IMR-90 (cell line): Measurements from ENCODE around the gene GPR137. TPM values are rescaled to one million over a fixed set of nuclear protein-coding genes. Genes with fewer than 3 reads are reported as not detected.

Experiments used
- ATAC-seq: fragments of 200-7000 bp; cut with Tn5 transposase; 2 replicates; pipeline ENCODE4 v1.9.1; 2020; ENCODE audit warnings: low read depth, mild to moderate bottlenecking, moderate library complexity
- BruUV-seq: library from RNA; stranded (reverse); fragments of 400-500 nt; replicated peaks from 2 replicates; lab custom pipeline; 2021; lab: Mats Ljungman, UMichigan
- CTCF ChIA-PET: fragments of 300-600 bp; formaldehyde crosslinking; extraction: SDS; loops from one replicate; lab custom pipeline; 2021; ENCODE audit warnings: antibody characterized with exemption; lab: Yijun Ruan, JAX
- POLR2A ChIA-PET: fragments of 300-600 bp; sonication (Branson Sonifier 250); formaldehyde crosslinking; loops from one replicate; lab custom pipeline; 2022; ENCODE audit warnings: antibody characterized with exemption; ENCODE audit not compliant: unreplicated experiment; lab: Charles Lee
- DNase-seq: peaks from one replicate; pipeline ENCODE4 v3.0.0; 2013
- H2AFZ ChIP-seq: replicated peaks from 2 replicates; pipeline ENCODE3; 2013; ENCODE audit warnings: low read length, mild to moderate bottlenecking; ENCODE audit not compliant: poor library complexity
- H2AK5ac ChIP-seq: 2 replicates; pipeline ENCODE4 v1.6.1; 2013; ENCODE audit warnings: low read depth, low read length, inconsistent platforms
- H2AK9ac ChIP-seq: replicated peaks from 2 replicates; pipeline ENCODE3; 2013; ENCODE audit warnings: mild to moderate bottlenecking, low read depth, low read length, moderate library complexity; ENCODE audit not compliant: poor library complexity
- H2BK120ac ChIP-seq: 2 replicates; pipeline ENCODE4 v1.6.1; 2013; ENCODE audit warnings: low read depth, low read length, inconsistent platforms
- H2BK15ac ChIP-seq: 3 replicates; pipeline ENCODE4 v1.6.1; 2013; ENCODE audit warnings: low read depth, low read length, inconsistent platforms
- H2BK20ac ChIP-seq: 2 replicates; pipeline ENCODE4 v1.6.1; 2013; ENCODE audit warnings: low read depth, mild to moderate bottlenecking, inconsistent platforms, low read length, moderate library complexity
- H2BK5ac ChIP-seq: 2 replicates; pipeline ENCODE4 v1.6.1; 2013; ENCODE audit warnings: mild to moderate bottlenecking, low read depth, low read length, inconsistent platforms; ENCODE audit not compliant: poor library complexity, severe bottlenecking
- H3K14ac ChIP-seq: replicated peaks from 2 replicates; pipeline ENCODE4 v1.6.1; 2013; ENCODE audit warnings: low read depth, low read length, inconsistent platforms
- H3K18ac ChIP-seq: 2 replicates; pipeline ENCODE4 v1.6.1; 2013; ENCODE audit warnings: low read depth, low read length, control low read depth
- H3K23ac ChIP-seq: 2 replicates; pipeline ENCODE4 v1.6.1; 2013; ENCODE audit warnings: low read depth, low read length, inconsistent platforms
- H3K27ac ChIP-seq: 2 replicates; pipeline ENCODE4 v1.5.1; 2013; ENCODE audit warnings: mild to moderate bottlenecking, control low read depth, low read length; ENCODE audit not compliant: insufficient read depth
- H3K27me3 ChIP-seq: 2 replicates; pipeline ENCODE4 v1.6.1; 2013; ENCODE audit warnings: low read length; ENCODE audit not compliant: control insufficient read depth, insufficient read depth
- H3K36me3 ChIP-seq: 2 replicates; pipeline ENCODE4 v1.6.1; 2013; ENCODE audit warnings: low read length, mixed read lengths; ENCODE audit not compliant: control insufficient read depth, insufficient read depth
- H3K4ac ChIP-seq: 2 replicates; pipeline ENCODE4 v1.6.1; 2013; ENCODE audit warnings: low read depth, low read length, inconsistent platforms
- H3K4me1 ChIP-seq: 2 replicates; pipeline ENCODE4 v1.6.1; 2013; ENCODE audit warnings: low read length, mixed read lengths; ENCODE audit not compliant: control insufficient read depth, insufficient read depth
- H3K4me2 ChIP-seq: 2 replicates; pipeline ENCODE4 v1.6.1; 2013; ENCODE audit warnings: low read depth, mild to moderate bottlenecking, control low read depth, low read length, moderate library complexity
- H3K4me3 ChIP-seq: 2 replicates; pipeline ENCODE4 v1.5.1; 2013; ENCODE audit warnings: low read depth, mild to moderate bottlenecking, control low read depth, low read length, moderate library complexity; ENCODE audit not compliant: insufficient read depth
- H3K56ac ChIP-seq: 2 replicates; pipeline ENCODE4 v1.6.1; 2013; ENCODE audit warnings: low read length, inconsistent platforms; ENCODE audit not compliant: insufficient read depth; ENCODE audit errors: extremely low read depth
- H3K79me1 ChIP-seq, 2 experiments: 2 replicates each; pipeline ENCODE4 v1.6.1; 2013; ENCODE audit warnings: low read length in 2 of 2, inconsistent platforms in 1 of 2, low read depth in 1 of 2
- H3K9ac ChIP-seq: 2 replicates; pipeline ENCODE4 v1.6.1; 2013; ENCODE audit warnings: low read depth, low read length, control low read depth
- H3K9me1 ChIP-seq: 2 replicates; pipeline ENCODE4 v1.6.1; 2013; ENCODE audit warnings: low read length, inconsistent platforms; ENCODE audit not compliant: insufficient read depth
- H3K9me3 ChIP-seq: 2 replicates; pipeline ENCODE4 v1.6.1; 2013; ENCODE audit warnings: low read length; ENCODE audit not compliant: control insufficient read depth, insufficient read depth
- H4K20me1 ChIP-seq: 2 replicates; pipeline ENCODE4 v1.6.1; 2013; ENCODE audit warnings: low read length, inconsistent platforms; ENCODE audit not compliant: insufficient read depth
- H4K5ac ChIP-seq: 2 replicates; pipeline ENCODE4 v1.6.1; 2013; ENCODE audit warnings: mild to moderate bottlenecking, low read depth, low read length, control low read depth
- H4K8ac ChIP-seq, 2 experiments: 2 replicates each; pipeline ENCODE4 v1.6.1; 2013; ENCODE audit warnings: low read depth in 2 of 2, low read length in 2 of 2, control low read depth in 1 of 2, inconsistent platforms in 1 of 2
- H4K91ac ChIP-seq: 2 replicates; pipeline ENCODE4 v1.6.1; 2013; ENCODE audit warnings: low read depth, low read length, inconsistent platforms; ENCODE audit not compliant: insufficient read depth
- BHLHE40 ChIP-seq: fragments of 150-350 bp; IDR thresholded peaks from 2 replicates; pipeline ENCODE4 v1.6.1; 2016; ENCODE audit warnings: mild to moderate bottlenecking, low read depth, low read length
- CEBPB ChIP-seq: IDR thresholded peaks from 2 replicates; pipeline ENCODE4 v1.6.1; 2012; ENCODE audit warnings: low read depth, low read length, improper control_type of control experiment
- CHD1 ChIP-seq: IDR thresholded peaks from 2 replicates; pipeline ENCODE4 v1.6.1; 2012; ENCODE audit warnings: low read depth, low read length, improper control_type of control experiment
- ELK1 ChIP-seq: fragments of 150-350 bp; IDR thresholded peaks from 2 replicates; pipeline ENCODE4 v1.6.1; 2016; ENCODE audit warnings: low read depth, mild to moderate bottlenecking, low read length, moderate library complexity, borderline replicate concordance
- FOS ChIP-seq: fragments of 150-350 bp; IDR thresholded peaks from 2 replicates; pipeline ENCODE4 v1.6.1; 2016; ENCODE audit warnings: low read depth, low read length
- MAZ ChIP-seq: IDR thresholded peaks from 2 replicates; pipeline ENCODE4 v1.6.1; 2012; ENCODE audit warnings: low read depth, mild to moderate bottlenecking, low read length, improper control_type of control experiment, moderate library complexity, borderline replicate concordance
- MXI1 ChIP-seq: IDR thresholded peaks from 2 replicates; pipeline ENCODE4 v1.6.1; 2012; ENCODE audit warnings: low read depth, mild to moderate bottlenecking, low read length, moderate library complexity, borderline replicate concordance
- POLR2A ChIP-seq: IDR thresholded peaks from 2 replicates; pipeline ENCODE4 v1.6.1; 2012; ENCODE audit warnings: mild to moderate bottlenecking, low read depth, low read length
- RAD21 ChIP-seq: IDR thresholded peaks from 2 replicates; pipeline ENCODE4 v1.6.1; 2012; ENCODE audit warnings: low read length, improper control_type of control experiment
- USF2 ChIP-seq: fragments of 150-350 bp; IDR thresholded peaks from 2 replicates; pipeline ENCODE4 v1.6.1; 2017; ENCODE audit warnings: mild to moderate bottlenecking, antibody characterized with exemption, low read length, low read depth
- WGBS, 2 experiments: methylation state at CpG; one replicate each; pipeline versions ENCODE4 v1.1.5 to v1.1.7; 2013; ENCODE audit warnings: missing lambda C conversion rate in 2 of 2; ENCODE audit not compliant: insufficient read length in 1 of 2; ENCODE audit errors: extremely low coverage in 2 of 2; 5-methylcytosine and 5-hydroxymethylcytosine counted together
- dilution Hi-C: fragments of 300-500 bp; cut with HindIII; formaldehyde crosslinking; loops from one replicate; pipeline ENCODE4 v1.14.3; 2018; ENCODE audit warnings: low sequenced_read_pairs; ENCODE audit not compliant: unreplicated experiment
- in situ Hi-C: fragments of 300-500 bp; cut with MboI; formaldehyde crosslinking; loops from 3 replicates; pipeline ENCODE4 v1.14.3; 2019; ENCODE audit warnings: low sequenced_read_pairs, inconsistent platforms, mixed read lengths
- intact Hi-C: fragments of 100-400 bp; cut with micrococcal nuclease; formaldehyde crosslinking; loops from 2 replicates; pipeline ENCODE4 v1.10.0; 2022
- polyA plus RNA-seq, 3 experiments: library from polyadenylated mRNA; depleted of rRNA; stranded (reverse); fragments of >200 nt; gene quantifications; 2 replicates each; pipeline ENCODE4 v1.2.3, GENCODE V29; 2012; ENCODE audit warnings: low replicate concordance in 1 of 3
- total RNA-seq: library from RNA; depleted of rRNA; stranded (reverse); fragments of >200 nt; gene quantifications from 2 replicates; pipeline ENCODE4 v1.2.3, GENCODE V29; 2012

The GPR137 gene
- total and polyA plus RNA-seq, 2 of the 4 experiments (the other 2 are of a cell fraction) = 3.6 to 26.0 TPM

GRCh38 chr11:64338716-64339115, 53.1 kb downstream of the GPR137 start:
- Histone ChIP-seq H4K20me1 (0 out of 2 replicates have a peak, but pooled peaks cover 3% of the 10 kb centered on the region), H3K36me3 (no peaks in the 10 kb centered on the region), H4K91ac (no peak overlapping the region), H2BK5ac (no peak overlapping the region), H4K8ac (no peak overlapping the region), H3K14ac (no peak overlapping the region), H3K4me2 (no peak overlapping the region), H2AK9ac (no peak overlapping the region), H3K9ac (no peak overlapping the region), H3K56ac (no peak overlapping the region), H2AK5ac (no peak overlapping the region), H3K23ac (no peak overlapping the region), H3K79me1 (no peaks in the 10 kb centered on the region), H4K5ac (no peak overlapping the region), H2BK15ac (no peak overlapping the region), H2AFZ (no peak overlapping the region), H3K27me3 (peaks cover 9% of the 10 kb centered on the region; the same call in 1 of the 2 replicates), H3K18ac (no peak overlapping the region), H3K4me1 (peaks cover 6% of the 10 kb centered on the region), H2BK120ac (no peak overlapping the region), H2BK20ac (no peak overlapping the region), H3K4me3 (no peak overlapping the region), H3K4ac (no peak overlapping the region), H3K9me1 (peaks cover 3% of the 10 kb centered on the region; the same call in 1 of the 2 replicates), H3K27ac (no peak overlapping the region), H3K9me3 (no peaks in the 10 kb centered on the region)
- dilution Hi-C loops = no loop called here
- 100% methylated on average over 1 of the region's 8 CpGs; no CpG with 5 or more reads in 1 of the 2 experiments for WGBS, 2 experiments
- in situ Hi-C loops = no loop called here
- TF ChIP-seq CHD1 (no peak), RAD21 (no peak), MXI1 (no peak), FOS (no peak), CEBPB (no peak), USF2 (no peak), BHLHE40 (no peak), POLR2A (no peak), ELK1 (no peak), MAZ (no peak)
- ChIA-PET CTCF (no interaction called here), POLR2A (no interaction called here)
- no TSS peak for BruUV-seq
- DNase-seq (no peak), ATAC-seq (no peak)
- intact Hi-C loops = no loop called here
